ENCODE data around the gene HS2ST1. TPM values are rescaled to one million over a fixed set of nuclear protein-coding genes. Genes with fewer than 3 reads are reported as not detected.
"Not testable (repeated sequence)": the region's sequence is repeated elsewhere in the genome, so short reads cannot be mapped to it uniquely, and the experiment has no call there.

The HS2ST1 gene
- total RNA-seq: 15.1 and 19.0 TPM in 2 replicates

GRCh38 chr1:86914601-86914997 is at the start of gene HS2ST1:
Gene HS2ST1, plus strand, starts transcription at chr1:86914635.
- no peak for DNase-seq (ENCODE audit: low read depth)
- no peak for FAIRE-seq
- no peak for TF ChIP-seq CTCF (IDR thresholded peaks at IDR 0.05; ENCODE audit: insufficient read depth, low read length, severe bottlenecking)
- Histone ChIP-seq H3K36me3 (ENCODE audit: control insufficient read depth, insufficient read depth, low read length) (peaks cover 2% of the 10 kb centered on the region), H3K4me3 (ENCODE audit: low read depth, low read length) (peak within 1 kb of the TSS; percentile 94), H3K27me3 (ENCODE audit: control insufficient read depth, insufficient read depth, low read length) (no peaks in the 10 kb centered on the region)

GRCh38 chr1:86865973-86866637 is 48.3 kb upstream of the HS2ST1 start:
- H3K4me3 ChIP-seq (ENCODE audit: low read depth, low read length): no peak overlapping the region
- FAIRE-seq (no peak), DNase-seq (ENCODE audit: low read depth) (no peak)
- no peak for TF ChIP-seq CTCF (IDR thresholded peaks at IDR 0.05; ENCODE audit: insufficient read depth, low read length, severe bottlenecking)
- H3K36me3 ChIP-seq (ENCODE audit: control insufficient read depth, insufficient read depth, low read length): peaks cover 1% of the 10 kb centered on the region
- no peaks in the 10 kb centered on the region for H3K27me3 ChIP-seq (ENCODE audit: control insufficient read depth, insufficient read depth, low read length)

- TF ChIP-seq CTCF (IDR thresholded peaks at IDR 0.05; ENCODE audit: insufficient read depth, low read length, severe bottlenecking): no peak
- FAIRE-seq: no peak
- H3K36me3 ChIP-seq (ENCODE audit: control insufficient read depth, insufficient read depth, low read length): peaks cover 1% of the 10 kb centered on the region
- no peaks in the 10 kb centered on the region for H3K27me3 ChIP-seq (ENCODE audit: control insufficient read depth, insufficient read depth, low read length)
- DNase-seq (ENCODE audit: low read depth): peak; percentile 58
- no peak overlapping the region for H3K4me3 ChIP-seq (ENCODE audit: low read depth, low read length)
Measured at GRCh38 chr1:86866665-86867064, 47.8 kb upstream of the HS2ST1 start.

GRCh38 chr1:86867278-86867677 is 47.2 kb upstream of the HS2ST1 start:
- H3K36me3 ChIP-seq (ENCODE audit: control insufficient read depth, insufficient read depth, low read length); DNase-seq (ENCODE audit: low read depth); FAIRE-seq; H3K4me3 ChIP-seq (ENCODE audit: low read depth, low read length); H3K27me3 ChIP-seq (ENCODE audit: control insufficient read depth, insufficient read depth, low read length): not testable (repeated sequence)

- Histone ChIP-seq H3K36me3 (ENCODE audit: control insufficient read depth, insufficient read depth, low read length) (peaks cover 1% of the 10 kb centered on the region), H3K4me3 (ENCODE audit: low read depth, low read length) (no peak overlapping the region), H3K27me3 (ENCODE audit: control insufficient read depth, insufficient read depth, low read length) (no peaks in the 10 kb centered on the region)
- TF ChIP-seq CTCF (IDR thresholded peaks at IDR 0.05; ENCODE audit: insufficient read depth, low read length, severe bottlenecking): no peak
- FAIRE-seq: no peak
- DNase-seq (ENCODE audit: low read depth): peak; percentile 57
Measured at GRCh38 chr1:86868477-86868876, 46.0 kb upstream of the HS2ST1 start.

GRCh38 chr1:86871001-86871400 is 43.4 kb upstream of the HS2ST1 start:
- H3K4me3 ChIP-seq (ENCODE audit: low read depth, low read length): no peak overlapping the region
- H3K27me3 ChIP-seq (ENCODE audit: control insufficient read depth, insufficient read depth, low read length): no peaks in the 10 kb centered on the region
- no peak for FAIRE-seq
- no peaks in the 10 kb centered on the region for H3K36me3 ChIP-seq (ENCODE audit: control insufficient read depth, insufficient read depth, low read length)
- no peak for TF ChIP-seq CTCF (IDR thresholded peaks at IDR 0.05; ENCODE audit: insufficient read depth, low read length, severe bottlenecking)
- no peak for DNase-seq (ENCODE audit: low read depth)
